ENCODE results near the gene GABRR3.

The GABRR3 gene

GRCh38 chr3:97958396-97958795 lies 76.7 kb downstream of the GABRR3 start:
- no peak for TF ChIP-seq CTCF (conservative IDR thresholded peaks at IDR 0.05; ENCODE audit: low read depth)
- DNase-seq (ENCODE audit: low spot score): no peak
- H3K27ac ChIP-seq: no peak overlapping the region
- ChIA-PET CTCF (no interaction called here), POLR2A (ENCODE audit: low non-redundant PET) (no interaction called here)

- DNase-seq (ENCODE audit: low spot score): no peak
- H3K27ac ChIP-seq: no peak overlapping the region
- ChIA-PET CTCF (no interaction called here), POLR2A (ENCODE audit: low non-redundant PET) (no interaction called here)
- TF ChIP-seq CTCF (conservative IDR thresholded peaks at IDR 0.05; ENCODE audit: low read depth): no peak
Measured at GRCh38 chr3:97957617-97958311, 77.4 kb downstream of the GABRR3 start.

GRCh38 chr3:97956051-97956450 lies 79.1 kb downstream of the GABRR3 start:
- CTCF ChIA-PET: interaction anchor here (0.7 kb wide), 1 partner anchor 76 kb away, joined by 4 read pairs; no protein-coding TSS in a partner anchor
- POLR2A ChIA-PET (ENCODE audit: low non-redundant PET): no interaction called here

GRCh38 chr3:97954228-97954827 lies 80.8 kb downstream of the GABRR3 start:
- no peak for DNase-seq (ENCODE audit: low spot score)
- POLR2A ChIA-PET (ENCODE audit: low non-redundant PET): no interaction called here
- CTCF ChIA-PET: no interaction called here
- H3K27ac ChIP-seq: no peak overlapping the region
- no peak for TF ChIP-seq CTCF (conservative IDR thresholded peaks at IDR 0.05; ENCODE audit: low read depth)

More at GRCh38 chr3:97956051-97956450, 79.1 kb downstream of the GABRR3 start:
- no peak for TF ChIP-seq CTCF (conservative IDR thresholded peaks at IDR 0.05; ENCODE audit: low read depth)
- H3K27ac ChIP-seq: no peak overlapping the region
- DNase-seq (ENCODE audit: low spot score): no peak

GRCh38 chr3:97952872-97953271 lies 82.2 kb downstream of the GABRR3 start:
- no peak for TF ChIP-seq CTCF (conservative IDR thresholded peaks at IDR 0.05; ENCODE audit: low read depth)
- no peak overlapping the region for H3K27ac ChIP-seq
- POLR2A ChIA-PET (ENCODE audit: low non-redundant PET): no interaction called here
- DNase-seq (ENCODE audit: low spot score): no peak
- CTCF ChIA-PET: interaction anchor here (0.5 to 1.1 kb wide), 2 partner anchors 36 to 71 kb away, joined by 4 to 6 read pairs; no protein-coding TSS in a partner anchor

GRCh38 chr3:97952280-97952679 lies 82.8 kb downstream of the GABRR3 start:
- POLR2A ChIA-PET (ENCODE audit: low non-redundant PET): no interaction called here

More at GRCh38 chr3:97952280-97952679, 82.8 kb downstream of the GABRR3 start:
- no peak for DNase-seq (ENCODE audit: low spot score)
- H3K27ac ChIP-seq: no peak overlapping the region
- CTCF ChIA-PET: no interaction called here
- TF ChIP-seq CTCF (conservative IDR thresholded peaks at IDR 0.05; ENCODE audit: low read depth): no peak

Measured in RWPE1 (cell line).